ENCODE measurements around the gene NPAS1.
"Not testable (repeated sequence)": the region's sequence is repeated elsewhere in the genome, so short reads cannot be mapped to it uniquely, and the experiment has no call there.

Gene NPAS1

DNA sequence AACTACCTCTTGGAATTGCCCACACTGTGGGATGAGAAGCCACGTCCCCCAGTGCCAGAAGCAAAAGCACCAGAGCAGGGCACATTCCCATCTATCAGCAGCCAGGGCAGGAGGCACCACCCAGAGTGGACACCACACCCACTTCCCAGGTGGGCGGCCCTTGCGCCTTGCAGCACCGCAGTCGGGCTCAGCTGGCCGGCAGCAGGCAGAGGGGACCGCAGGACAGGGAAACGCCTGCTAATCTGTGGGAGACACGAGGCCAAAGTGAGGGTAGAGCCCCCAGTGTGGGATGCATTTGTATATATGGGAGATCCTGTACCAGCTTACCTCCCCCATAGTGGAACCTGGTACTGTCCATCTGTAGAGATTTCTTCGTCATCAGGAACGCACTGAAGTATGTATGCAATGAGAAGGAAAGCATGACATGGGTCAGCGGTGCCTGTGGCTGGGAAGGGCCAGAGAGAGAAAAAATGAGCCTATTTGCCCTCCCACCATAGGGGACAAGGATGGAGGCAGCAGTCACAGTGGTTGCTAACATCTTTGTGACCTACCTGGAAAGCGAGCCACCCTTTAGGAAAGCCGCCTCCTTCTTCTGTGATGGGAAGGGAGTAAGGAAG lies 30.9 kb upstream of the NPAS1 start:
- no peak for DNase-seq (ENCODE audit: extremely low read depth in 1 of 2, low read depth in 1 of 2)

- DNase-seq (ENCODE audit: extremely low read depth in 1 of 2, low read depth in 1 of 2) = peak; percentile 27 to 49
Observed at GRCh38 chr19:46990991-46991676, 28.5 kb upstream of the NPAS1 start.

DNA sequence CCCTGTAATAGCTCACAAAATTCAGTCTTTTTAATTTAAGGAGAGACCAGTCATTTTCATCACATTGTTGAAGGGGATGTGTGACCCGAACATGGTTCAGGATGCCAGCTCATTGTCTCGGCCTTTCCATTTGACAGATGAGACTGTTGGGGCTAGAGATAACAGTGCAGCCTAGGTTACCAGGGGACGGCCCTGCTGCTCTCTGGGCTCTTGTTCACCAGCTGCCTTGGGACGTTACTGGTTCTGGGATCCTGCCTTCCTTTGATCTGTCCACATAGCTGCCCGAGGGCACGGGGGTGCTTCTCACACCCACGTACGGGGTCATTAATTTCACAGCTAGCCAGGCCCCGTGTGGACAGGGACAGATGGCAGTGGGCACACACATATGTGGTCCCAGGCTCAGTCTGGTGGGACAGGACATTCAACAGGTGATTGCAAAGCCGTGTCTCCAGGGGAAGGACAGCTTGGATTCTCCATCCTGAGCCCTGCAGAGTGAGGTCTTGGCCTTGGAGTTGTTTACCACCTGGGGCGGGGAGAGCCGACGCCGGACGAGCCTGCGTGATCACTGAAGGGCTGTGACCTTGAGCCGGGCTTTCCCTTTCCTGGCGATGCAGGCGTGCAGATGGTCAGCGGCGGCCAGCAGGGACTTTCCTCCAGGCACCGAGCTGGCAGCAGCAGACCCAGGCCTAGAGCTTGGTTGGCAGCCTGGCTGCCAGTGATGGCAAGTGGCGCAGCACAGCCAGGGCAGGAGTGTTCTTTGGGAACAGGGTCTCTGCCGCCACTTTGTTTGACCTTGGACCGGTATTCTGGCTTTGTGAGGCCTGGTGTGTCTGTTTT lies 26.7 kb upstream of the NPAS1 start:
- no peak for DNase-seq (ENCODE audit: extremely low read depth in 1 of 2, low read depth in 1 of 2)

- no peak for DNase-seq (ENCODE audit: extremely low read depth in 1 of 2, low read depth in 1 of 2)
Observed at GRCh38 chr19:46993622-46994021, 26.0 kb upstream of the NPAS1 start.

- no peak for DNase-seq (ENCODE audit: extremely low read depth in 1 of 2, low read depth in 1 of 2)
Observed at GRCh38 chr19:46994141-46994686, 25.4 kb upstream of the NPAS1 start.

DNA sequence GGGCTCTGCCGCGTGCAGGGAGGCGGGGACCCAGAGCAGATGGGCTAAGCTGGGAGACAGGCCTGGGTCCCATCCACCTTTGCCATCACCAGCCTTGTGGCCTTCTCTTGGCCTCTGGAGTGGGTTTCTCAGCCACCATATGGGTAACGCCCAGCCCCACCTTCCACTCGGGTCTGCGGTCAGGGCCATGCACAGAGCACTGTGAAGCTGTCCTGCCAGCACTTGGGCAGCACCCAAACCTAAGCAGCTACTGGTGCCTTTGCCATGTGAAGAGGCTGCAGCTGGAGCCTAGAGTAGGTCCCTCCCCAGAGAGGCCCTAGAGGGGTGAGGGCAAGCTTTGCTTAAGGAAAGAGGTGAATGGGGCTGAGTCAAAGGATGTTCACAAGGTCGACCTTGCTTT lies 24.1 kb upstream of the NPAS1 start:
- DNase-seq (ENCODE audit: extremely low read depth in 1 of 2, low read depth in 1 of 2) = no peak

DNA sequence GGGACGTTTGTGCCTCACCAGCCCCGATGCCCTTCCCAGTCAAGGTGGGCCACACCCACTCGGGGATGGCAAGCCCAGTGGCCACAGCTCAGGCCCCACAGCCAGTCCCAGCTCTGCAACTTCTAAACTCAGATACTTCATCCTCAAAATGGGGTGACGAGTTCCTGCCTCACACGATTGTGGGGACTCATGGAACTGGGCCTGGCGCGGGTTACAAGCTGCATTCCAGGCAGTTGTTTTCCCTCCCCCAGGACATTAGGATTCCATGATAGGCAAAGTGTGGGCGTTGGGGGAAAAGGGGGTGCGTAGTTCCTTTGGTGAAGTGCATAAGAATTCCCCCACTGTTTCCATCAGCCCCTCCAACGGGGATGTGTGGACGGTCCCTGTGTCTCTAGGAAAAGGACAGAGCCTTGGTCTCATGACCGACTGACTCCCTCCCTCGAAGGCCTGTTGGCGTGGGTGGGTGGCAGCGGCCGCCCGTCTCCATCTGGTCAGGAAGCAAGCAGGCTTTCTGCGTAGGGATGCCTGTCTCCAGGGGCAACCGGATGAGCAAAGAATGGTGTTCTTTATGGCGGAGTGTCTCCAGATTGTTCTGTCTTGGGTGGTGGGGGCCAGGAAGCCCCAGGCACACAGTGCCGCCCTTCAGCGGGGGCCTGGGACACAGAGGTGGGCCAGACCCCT lies 21.1 kb upstream of the NPAS1 start:
- no peak for DNase-seq (ENCODE audit: extremely low read depth in 1 of 2, low read depth in 1 of 2)

DNA sequence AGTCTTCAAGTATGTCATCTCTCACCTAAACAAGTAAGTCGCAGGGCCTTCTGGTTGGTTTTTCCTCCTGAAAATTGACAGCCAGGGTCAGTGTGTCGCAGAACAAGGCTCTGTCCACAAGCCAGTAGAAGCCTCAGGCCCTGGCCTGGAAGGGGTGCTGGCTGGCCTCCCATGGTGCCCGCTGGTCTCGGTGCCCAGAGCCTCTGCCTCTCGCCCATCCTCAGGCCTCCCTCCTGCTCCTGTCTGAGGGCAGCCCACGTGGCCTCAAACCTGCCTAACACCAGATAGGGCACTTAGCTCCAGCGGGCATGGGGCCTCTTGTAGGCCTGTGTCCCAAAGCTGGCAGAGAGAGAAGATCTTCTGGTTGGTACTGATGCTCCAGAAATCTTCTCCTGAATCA lies 20.3 kb upstream of the NPAS1 start:
- no peak for DNase-seq (ENCODE audit: extremely low read depth in 1 of 2, low read depth in 1 of 2)

GRCh38 chr19:46999878-47000277 lies 19.8 kb upstream of the NPAS1 start:
- no peak for DNase-seq (ENCODE audit: extremely low read depth in 1 of 2, low read depth in 1 of 2)

- DNase-seq (ENCODE audit: extremely low read depth in 1 of 2, low read depth in 1 of 2) = no peak
Observed at GRCh38 chr19:47000373-47000772, 19.3 kb upstream of the NPAS1 start.

- no peak for DNase-seq (ENCODE audit: extremely low read depth in 1 of 2, low read depth in 1 of 2)
Observed at GRCh38 chr19:47001584-47001983, 18.1 kb upstream of the NPAS1 start.

DNA sequence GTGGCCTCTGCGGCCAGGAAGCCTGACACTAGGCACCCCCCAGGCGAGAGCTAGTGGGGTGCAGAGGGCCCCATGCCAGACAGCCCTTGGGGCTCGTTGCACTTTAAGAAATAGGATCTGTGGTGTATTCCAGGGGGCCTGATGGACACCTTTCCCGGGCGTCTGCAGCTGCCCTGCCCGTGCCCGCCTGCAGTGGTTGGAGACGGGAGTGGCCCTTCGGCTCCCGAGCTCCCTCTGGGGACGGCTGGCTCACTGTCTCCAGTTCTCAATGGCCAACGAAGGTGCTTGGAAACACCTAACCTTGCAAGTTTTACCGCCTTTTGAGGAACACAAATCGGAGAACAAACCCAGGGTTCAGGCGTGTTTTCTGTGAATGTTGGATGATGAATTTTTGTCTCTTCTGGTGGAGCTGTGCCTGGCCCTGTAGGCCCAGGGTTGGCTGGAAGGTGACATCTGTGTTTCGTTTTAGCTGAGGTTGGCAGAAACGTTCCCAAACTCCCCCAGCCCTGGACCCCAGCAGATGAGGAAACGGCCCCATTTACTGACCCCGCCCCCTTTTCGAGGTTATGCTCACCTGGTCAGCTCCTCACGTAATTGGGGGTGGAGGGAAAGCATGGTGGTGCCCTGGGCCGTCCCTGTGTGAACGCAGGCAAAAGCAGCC lies 17.4 kb upstream of the NPAS1 start:
- DNase-seq (ENCODE audit: extremely low read depth in 1 of 2, low read depth in 1 of 2) = no peak

DNA sequence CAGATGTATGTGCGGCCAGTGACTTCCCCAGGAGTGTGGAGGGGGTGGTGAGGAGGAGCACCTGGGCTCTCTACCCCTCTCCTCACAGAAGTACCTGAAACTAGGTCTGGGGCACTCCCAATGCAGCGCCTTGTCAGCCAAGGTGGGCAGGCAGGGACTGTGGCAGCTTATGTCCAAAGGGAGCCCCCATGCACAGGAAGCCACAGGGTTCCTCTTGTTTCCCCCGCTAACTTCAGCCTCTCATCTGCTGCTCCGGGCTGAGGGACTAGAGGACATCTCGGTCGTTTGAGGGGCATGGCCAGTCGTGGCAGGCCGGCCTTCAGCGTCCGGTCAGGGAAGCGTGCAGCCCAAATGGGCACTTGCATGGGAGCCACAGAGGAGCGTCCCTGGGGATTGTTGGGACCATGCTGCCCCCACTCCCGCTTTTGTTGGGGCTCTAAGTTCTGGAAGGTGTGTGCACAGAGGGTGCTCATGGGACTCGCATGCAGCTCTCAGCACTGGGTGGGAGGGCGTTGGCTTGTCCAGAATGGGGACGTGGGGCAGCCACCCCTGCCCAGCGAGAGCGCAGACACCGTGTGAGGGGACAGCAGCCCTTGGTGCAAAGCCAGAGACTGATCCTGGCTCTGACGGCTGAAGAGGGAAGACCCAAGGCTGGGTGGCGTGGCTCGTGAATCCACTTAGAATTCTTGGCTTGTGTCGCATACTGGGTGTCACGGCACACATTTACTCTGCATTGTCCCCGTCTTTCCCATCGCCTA lies 16.6 kb upstream of the NPAS1 start:
- DNase-seq (ENCODE audit: extremely low read depth in 1 of 2, low read depth in 1 of 2) = no peak

- no peak for DNase-seq (ENCODE audit: extremely low read depth in 1 of 2, low read depth in 1 of 2)
Observed at GRCh38 chr19:47003611-47004465, 15.8 kb upstream of the NPAS1 start.

DNA sequence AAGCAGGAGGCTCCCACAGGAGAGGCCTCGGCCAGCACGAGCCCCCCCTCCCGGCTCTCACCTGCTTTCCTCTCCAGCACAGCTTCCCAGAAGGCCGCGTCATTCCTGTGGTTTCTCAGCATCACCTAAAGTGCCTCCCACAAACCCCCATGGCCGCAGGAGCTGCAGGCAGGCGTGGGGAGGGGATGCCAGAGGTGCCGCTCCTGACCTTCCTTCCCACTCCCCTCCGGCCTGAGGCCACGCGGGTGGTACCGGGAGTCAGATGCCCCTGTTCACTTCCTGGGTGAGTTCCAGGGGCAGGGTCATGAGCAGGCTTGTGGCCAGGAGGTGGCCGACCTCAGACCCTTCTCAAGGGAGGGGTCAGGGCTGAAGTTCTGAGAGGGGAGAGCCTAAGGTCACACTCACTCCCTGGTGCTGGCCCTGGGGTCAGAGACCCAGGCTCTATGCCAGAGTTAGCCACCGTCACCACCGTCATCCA lies 14.4 kb upstream of the NPAS1 start:
- DNase-seq (ENCODE audit: extremely low read depth in 1 of 2, low read depth in 1 of 2) = no peak

DNA sequence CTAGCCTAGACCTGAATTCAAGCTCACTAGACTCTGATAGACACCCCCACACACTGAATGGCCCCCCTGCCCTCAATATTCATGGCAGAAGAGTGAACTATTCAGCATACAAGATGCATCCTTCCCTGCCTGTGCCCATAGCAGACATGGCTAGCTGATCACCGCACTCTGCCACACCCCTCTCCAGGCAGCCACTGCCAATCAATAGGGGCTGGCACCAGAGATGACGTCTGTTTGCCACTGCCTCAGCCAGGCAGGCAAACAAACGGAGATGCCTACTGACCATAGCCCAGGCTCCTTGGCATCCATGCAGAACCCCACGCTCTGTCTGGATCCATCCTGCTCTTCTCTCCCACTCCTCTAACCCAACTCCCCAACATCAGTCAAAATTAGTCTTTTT lies 13.8 kb upstream of the NPAS1 start:
- DNase-seq (ENCODE audit: extremely low read depth in 1 of 2, low read depth in 1 of 2) = no peak

- DNase-seq (ENCODE audit: extremely low read depth in 1 of 2, low read depth in 1 of 2) = no peak
Observed at GRCh38 chr19:47006496-47006895, 13.1 kb upstream of the NPAS1 start.

DNA sequence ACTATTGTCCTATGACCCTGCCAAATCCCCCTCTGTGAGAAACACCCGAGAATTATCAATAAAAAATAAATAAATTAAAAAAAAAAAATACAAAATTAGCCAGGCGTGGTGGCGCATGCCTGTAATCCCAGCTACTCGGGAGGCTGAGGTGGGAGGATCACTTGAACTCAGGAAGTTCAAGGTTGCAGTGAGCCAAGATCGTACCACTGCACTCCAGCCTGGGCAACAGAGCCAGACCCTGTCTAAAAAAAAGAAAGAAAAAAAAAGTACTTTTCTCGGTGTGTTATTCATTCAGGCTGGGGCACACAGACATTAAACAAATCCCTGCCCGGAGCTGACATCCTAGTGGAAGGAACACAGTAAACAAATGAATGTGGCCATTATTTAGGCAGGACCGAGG lies 9.1 kb upstream of the NPAS1 start:
- DNase-seq (ENCODE audit: extremely low read depth in 1 of 2, low read depth in 1 of 2) = not testable (repeated sequence)

- DNase-seq (ENCODE audit: extremely low read depth in 1 of 2, low read depth in 1 of 2) = no peak
Observed at GRCh38 chr19:47012617-47013016, 7.0 kb upstream of the NPAS1 start.
